NT2/D1 (cell line): ENCODE results near the gene PADI4.

Experiments used
- DNase-seq: peaks from one replicate; pipeline ENCODE4 v3.0.0-alpha.2; 2011; ENCODE audit warnings: low read depth, low spot score
- H3K27me3 ChIP-seq: 2 replicates; pipeline ENCODE4 v1.6.0; 2011; ENCODE audit warnings: mild to moderate bottlenecking; ENCODE audit not compliant: insufficient read length, insufficient read depth
- H3K36me3 ChIP-seq: 2 replicates; pipeline ENCODE4 v1.6.1; 2011; ENCODE audit warnings: mild to moderate bottlenecking, low read length, mixed read lengths; ENCODE audit not compliant: insufficient read depth, insufficient read length
- H3K4me1 ChIP-seq: 2 replicates; pipeline ENCODE4 v1.5.1; 2011; ENCODE audit not compliant: insufficient read depth, insufficient read length
- H3K4me3 ChIP-seq: 2 replicates; pipeline ENCODE4 v1.5.1; 2011; ENCODE audit warnings: low read depth; ENCODE audit not compliant: insufficient read length
- H3K9ac ChIP-seq: 2 replicates; pipeline ENCODE4 v1.6.0; 2011; ENCODE audit warnings: low read depth; ENCODE audit not compliant: insufficient read length
- H3K9me3 ChIP-seq: 2 replicates; pipeline ENCODE4 v1.5.1; 2011; ENCODE audit warnings: mild to moderate bottlenecking, low read length; ENCODE audit not compliant: insufficient read depth
- SUZ12 ChIP-seq: IDR thresholded peaks from 2 replicates; pipeline ENCODE4 v1.6.1; 2011; ENCODE audit not compliant: insufficient read length, insufficient read depth; ENCODE audit errors: extremely low read depth
- YY1 ChIP-seq: IDR thresholded peaks from 2 replicates; pipeline ENCODE4 v1.6.1; 2011; ENCODE audit not compliant: insufficient read length, insufficient read depth
- ZNF274 ChIP-seq: IDR thresholded peaks from 2 replicates; pipeline ENCODE4 v1.6.1; 2011; ENCODE audit warnings: mild to moderate bottlenecking, low read depth, low read length

PADI4 gene

GRCh38 chr1:17352419-17352909, 44.5 kb downstream of the PADI4 start:
- no peaks in the 10 kb centered on the region for H3K36me3 ChIP-seq
- no peaks in the 10 kb centered on the region for H3K27me3 ChIP-seq
- TF ChIP-seq ZNF274, result no peak
- no peak for TF ChIP-seq YY1
- no peak for TF ChIP-seq SUZ12
- H3K4me1 ChIP-seq, result peaks cover 7% of the 10 kb centered on the region
- no peaks in the 10 kb centered on the region for H3K9me3 ChIP-seq
- DNase-seq, result no peak
- H3K9ac ChIP-seq, result no peak overlapping the region
- no peak overlapping the region for H3K4me3 ChIP-seq

- Histone ChIP-seq H3K9ac (no peak overlapping the region), H3K4me1 (peaks cover 5% of the 10 kb centered on the region)
- no peak for DNase-seq
Measured at GRCh38 chr1:17355898-17356297, 47.9 kb downstream of the PADI4 start.

GRCh38 chr1:17356387-17357026, 48.5 kb downstream of the PADI4 start:
- Histone ChIP-seq H3K4me1 (peaks cover 5% of the 10 kb centered on the region), H3K36me3 (no peaks in the 10 kb centered on the region), H3K27me3 (no peaks in the 10 kb centered on the region), H3K4me3 (no peak overlapping the region), H3K9me3 (no peaks in the 10 kb centered on the region), H3K9ac (no peak overlapping the region)
- no peak for DNase-seq
- no peak for TF ChIP-seq SUZ12
- TF ChIP-seq ZNF274, result no peak
- TF ChIP-seq YY1, result no peak

More at GRCh38 chr1:17355898-17356297, 47.9 kb downstream of the PADI4 start:
- TF ChIP-seq ZNF274 (no peak), YY1 (no peak), SUZ12 (no peak)
- H3K36me3 ChIP-seq, result no peaks in the 10 kb centered on the region
- no peak overlapping the region for H3K4me3 ChIP-seq
- H3K27me3 ChIP-seq, result no peaks in the 10 kb centered on the region
- no peaks in the 10 kb centered on the region for H3K9me3 ChIP-seq

- Histone ChIP-seq H3K9ac (peak overlapping the region; percentile 74), H3K4me3 (no peak overlapping the region), H3K9me3 (no peaks in the 10 kb centered on the region), H3K27me3 (no peaks in the 10 kb centered on the region), H3K36me3 (no peaks in the 10 kb centered on the region), H3K4me1 (peaks cover 5% of the 10 kb centered on the region)
- DNase-seq, result no peak
- TF ChIP-seq YY1 (no peak), SUZ12 (no peak), ZNF274 (no peak)
Measured at GRCh38 chr1:17358557-17358956, 50.6 kb downstream of the PADI4 start.

- peak overlapping the region; percentile 74 for H3K9ac ChIP-seq
- no peak for DNase-seq
- no peak overlapping the region for H3K4me3 ChIP-seq
- TF ChIP-seq ZNF274 (no peak), SUZ12 (no peak), YY1 (no peak)
- H3K4me1 ChIP-seq, result peaks cover 5% of the 10 kb centered on the region
- H3K27me3 ChIP-seq, result no peaks in the 10 kb centered on the region
- no peaks in the 10 kb centered on the region for H3K9me3 ChIP-seq
- no peaks in the 10 kb centered on the region for H3K36me3 ChIP-seq
Measured at GRCh38 chr1:17359031-17359430, 51.0 kb downstream of the PADI4 start.

GRCh38 chr1:17359808-17360207, 51.8 kb downstream of the PADI4 start:
- TF ChIP-seq SUZ12 (no peak), ZNF274 (no peak), YY1 (no peak)
- no peak for DNase-seq
- no peaks in the 10 kb centered on the region for H3K27me3 ChIP-seq
- no peak overlapping the region for H3K9ac ChIP-seq
- peaks cover 5% of the 10 kb centered on the region for H3K4me1 ChIP-seq
- no peaks in the 10 kb centered on the region for H3K36me3 ChIP-seq
- no peak overlapping the region for H3K4me3 ChIP-seq
- H3K9me3 ChIP-seq, result no peaks in the 10 kb centered on the region

- no peak for DNase-seq
- Histone ChIP-seq H3K4me3 (no peak overlapping the region), H3K9me3 (no peaks in the 10 kb centered on the region), H3K27me3 (no peaks in the 10 kb centered on the region), H3K4me1 (peaks cover 5% of the 10 kb centered on the region), H3K9ac (no peak overlapping the region), H3K36me3 (no peaks in the 10 kb centered on the region)
- no peak for TF ChIP-seq SUZ12
- TF ChIP-seq YY1, result no peak
- TF ChIP-seq ZNF274, result no peak
Measured at GRCh38 chr1:17360272-17360956, 52.4 kb downstream of the PADI4 start.
